Measurements from ENCODE around the gene ALS2CL. TPM values are rescaled to one million over a fixed set of nuclear protein-coding genes. Genes with fewer than 3 reads are reported as not detected.
"Not testable (repeated sequence)": the region's sequence is repeated elsewhere in the genome, so short reads cannot be mapped to it uniquely, and the experiment has no call there.

Gene ALS2CL
- total RNA-seq, 1 experiment from 2014 or later: 0.24 TPM

GRCh38 chr3:46705022-46705530 lies 11.6 kb upstream of the ALS2CL start:
- Histone ChIP-seq H3K27ac (ENCODE audit: low read depth, low read length, poor library complexity, severe bottlenecking) (no peak overlapping the region), H3K36me3 (ENCODE audit: insufficient read depth, low read length, poor library complexity, severe bottlenecking) (no peaks in the 10 kb centered on the region), H3K27me3 (replicated peaks; ENCODE audit: insufficient read depth, low read depth, low read length, poor library complexity) (no peaks in the 10 kb centered on the region), H3K4me3 (ENCODE audit: low read depth, low read length, poor library complexity, severe bottlenecking) (no peak overlapping the region), H3K9me3 (ENCODE audit: low read depth, low read length, poor library complexity, severe bottlenecking) (no peaks in the 10 kb centered on the region), H3K4me1 (ENCODE audit: insufficient read depth, low read length, poor library complexity, severe bottlenecking) (no peaks in the 10 kb centered on the region)
- intact Hi-C loops (cut with micrococcal nuclease; ENCODE audit: unreplicated experiment): loop anchor here (1.0 kb wide), 1 partner anchor 190 kb away; no protein-coding TSS in a partner anchor
- peak; percentile 75 for TF ChIP-seq CTCF (conservative IDR thresholded peaks at IDR 0.05; ENCODE audit: low read depth, low read length)
- no peak for TF ChIP-seq EZH2 (IDR thresholded peaks at IDR 0.05; ENCODE audit: borderline replicate concordance, low read depth, low read length, poor library complexity, severe bottlenecking)
- ChIA-PET CTCF (no interaction called here), POLR2A (ENCODE audit: low non-redundant PET) (no interaction called here)
- no TSS peak for BruUV-seq (replicated peaks)
- DNase-seq (ENCODE audit: low spot score): peak; percentile 58

- H3K27ac ChIP-seq (ENCODE audit: low read depth, low read length, poor library complexity, severe bottlenecking); intact Hi-C loops (cut with micrococcal nuclease; ENCODE audit: unreplicated experiment); H3K4me1 ChIP-seq (ENCODE audit: insufficient read depth, low read length, poor library complexity, severe bottlenecking); DNase-seq (ENCODE audit: low spot score); H3K9me3 ChIP-seq (ENCODE audit: low read depth, low read length, poor library complexity, severe bottlenecking); H3K36me3 ChIP-seq (ENCODE audit: insufficient read depth, low read length, poor library complexity, severe bottlenecking); POLR2A ChIA-PET (ENCODE audit: low non-redundant PET); BruUV-seq (replicated peaks); CTCF ChIA-PET; H3K27me3 ChIP-seq (replicated peaks; ENCODE audit: insufficient read depth, low read depth, low read length, poor library complexity); H3K4me3 ChIP-seq (ENCODE audit: low read depth, low read length, poor library complexity, severe bottlenecking): not testable (repeated sequence)
These were observed 10.9 kb upstream of the ALS2CL start for GRCh38 chr3:46704346-46704745.

GRCh38 chr3:46703013-46703520 lies 9.6 kb upstream of the ALS2CL start:
- intact Hi-C loops (cut with micrococcal nuclease; ENCODE audit: unreplicated experiment): no loop called here

More at GRCh38 chr3:46703013-46703520, 9.6 kb upstream of the ALS2CL start:
- Histone ChIP-seq H3K27me3 (replicated peaks; ENCODE audit: insufficient read depth, low read depth, low read length, poor library complexity) (no peaks in the 10 kb centered on the region), H3K4me1 (ENCODE audit: insufficient read depth, low read length, poor library complexity, severe bottlenecking) (no peaks in the 10 kb centered on the region), H3K27ac (ENCODE audit: low read depth, low read length, poor library complexity, severe bottlenecking) (no peak overlapping the region), H3K4me3 (ENCODE audit: low read depth, low read length, poor library complexity, severe bottlenecking) (no peak overlapping the region), H3K9me3 (ENCODE audit: low read depth, low read length, poor library complexity, severe bottlenecking) (no peaks in the 10 kb centered on the region), H3K36me3 (ENCODE audit: insufficient read depth, low read length, poor library complexity, severe bottlenecking) (no peaks in the 10 kb centered on the region)
- BruUV-seq (replicated peaks): no TSS peak
- ChIA-PET POLR2A (ENCODE audit: low non-redundant PET) (no interaction called here), CTCF (no interaction called here)
- DNase-seq (ENCODE audit: low spot score): no peak
- TF ChIP-seq CTCF (conservative IDR thresholded peaks at IDR 0.05; ENCODE audit: low read depth, low read length) (no peak), EZH2 (IDR thresholded peaks at IDR 0.05; ENCODE audit: borderline replicate concordance, low read depth, low read length, poor library complexity, severe bottlenecking) (no peak)

All from A673 (cell line).